ENCODE measurements around the gene RFK. TPM values are rescaled to one million over a fixed set of nuclear protein-coding genes. Genes with fewer than 3 reads are reported as not detected.
A peak's percentile ranks its signal among the peaks of the same experiment; 100 is the strongest.

RFK gene
- total RNA-seq, 2 donors from 2014 or later, result 5.8 to 12.2 TPM

GRCh38 chr9:76359365-76359764, 34.9 kb downstream of the RFK start:
- DNase-seq (ENCODE audit: low spot score in 2 of 2) (no peak), ATAC-seq (no peak)
- H3K9me3 Mint-ChIP-seq, result no peaks in the 10 kb centered on the region
- no peaks in the 10 kb centered on the region for H3K36me3 Mint-ChIP-seq
- no peak overlapping the region for H3K27ac Mint-ChIP-seq

- ATAC-seq (no peak), DNase-seq (ENCODE audit: low spot score in 2 of 2) (no peak)
- no peaks in the 10 kb centered on the region for H3K36me3 Mint-ChIP-seq
- no peaks in the 10 kb centered on the region for H3K9me3 Mint-ChIP-seq
- H3K27ac Mint-ChIP-seq, result no peak overlapping the region
Observed at GRCh38 chr9:76358628-76359280, 35.5 kb downstream of the RFK start.

GRCh38 chr9:76357555-76357954, 36.7 kb downstream of the RFK start:
- DNase-seq (ENCODE audit: low spot score in 2 of 2) (no peak), ATAC-seq (no peak)
- Mint-ChIP-seq H3K9me3 (no peaks in the 10 kb centered on the region), H3K36me3 (no peaks in the 10 kb centered on the region), H3K27ac (no peak overlapping the region)

GRCh38 chr9:76355886-76356285, 38.3 kb downstream of the RFK start:
- Mint-ChIP-seq H3K36me3 (no peaks in the 10 kb centered on the region), H3K9me3 (no peaks in the 10 kb centered on the region), H3K27ac (no peak overlapping the region)
- no peak for DNase-seq (ENCODE audit: low spot score in 2 of 2)
- ATAC-seq, result no peak

- no peak for DNase-seq (ENCODE audit: low spot score in 2 of 2)
- no peaks in the 10 kb centered on the region for H3K9me3 Mint-ChIP-seq
- ATAC-seq, result no peak
Observed at GRCh38 chr9:76354221-76354620, 40.0 kb downstream of the RFK start.

GRCh38 chr9:76353280-76353679, 40.9 kb downstream of the RFK start:
- Mint-ChIP-seq H3K27ac (no peak overlapping the region), H3K9me3 (no peaks in the 10 kb centered on the region), H3K36me3 (no peaks in the 10 kb centered on the region)
- DNase-seq (ENCODE audit: low spot score in 2 of 2) (no peak), ATAC-seq (no peak)

More at GRCh38 chr9:76354221-76354620, 40.0 kb downstream of the RFK start:
- Mint-ChIP-seq H3K36me3 (no peaks in the 10 kb centered on the region), H3K27ac (no peak overlapping the region)

GRCh38 chr9:76352026-76352620, 42.1 kb downstream of the RFK start:
- no peak for DNase-seq (ENCODE audit: low spot score in 2 of 2)
- no peak overlapping the region for H3K27ac Mint-ChIP-seq
- H3K9me3 Mint-ChIP-seq, result no peaks in the 10 kb centered on the region
- ATAC-seq, result no peak
- H3K36me3 Mint-ChIP-seq, result no peaks in the 10 kb centered on the region

GRCh38 chr9:76351006-76351405, 43.2 kb downstream of the RFK start:
- no peak for ATAC-seq
- Mint-ChIP-seq H3K27ac (no peak overlapping the region), H3K9me3 (no peaks in the 10 kb centered on the region), H3K36me3 (no peaks in the 10 kb centered on the region)
- DNase-seq (ENCODE audit: low spot score in 2 of 2), result no peak

- ATAC-seq, result no peak
- Mint-ChIP-seq H3K9me3 (no peaks in the 10 kb centered on the region), H3K36me3 (no peaks in the 10 kb centered on the region), H3K27ac (no peak overlapping the region)
- no peak for DNase-seq (ENCODE audit: low spot score in 2 of 2)
Observed at GRCh38 chr9:76349865-76350264, 44.4 kb downstream of the RFK start.

GRCh38 chr9:76342858-76343257, 51.4 kb downstream of the RFK start:
- ATAC-seq (no peak), DNase-seq (ENCODE audit: low spot score in 2 of 2) (no peak)
- Mint-ChIP-seq H3K27ac (no peak overlapping the region), H3K9me3 (peaks cover 0 to 3% of the 10 kb centered on the region in 2 donors), H3K36me3 (no peaks in the 10 kb centered on the region)

GRCh38 chr9:76342201-76342600, 52.0 kb downstream of the RFK start:
- no peak for DNase-seq (ENCODE audit: low spot score in 2 of 2)
- Mint-ChIP-seq H3K9me3 (peaks cover 0 to 3% of the 10 kb centered on the region in 2 donors), H3K27ac (no peak overlapping the region), H3K36me3 (no peaks in the 10 kb centered on the region)
- no peak for ATAC-seq

GRCh38 chr9:76341616-76342015, 52.6 kb downstream of the RFK start:
- Mint-ChIP-seq H3K27ac (no peak overlapping the region), H3K36me3 (no peaks in the 10 kb centered on the region), H3K9me3 (peaks cover 0 to 3% of the 10 kb centered on the region in 2 donors)
- DNase-seq (ENCODE audit: low spot score in 2 of 2) (no peak), ATAC-seq (no peak)

- DNase-seq (ENCODE audit: low spot score in 2 of 2), result no peak
- no peak for ATAC-seq
- peaks cover 0 to 3% of the 10 kb centered on the region in 2 donors for H3K9me3 Mint-ChIP-seq
- H3K36me3 Mint-ChIP-seq, result no peaks in the 10 kb centered on the region
- no peak overlapping the region for H3K27ac Mint-ChIP-seq
Observed at GRCh38 chr9:76338418-76338817, 55.8 kb downstream of the RFK start.

- Mint-ChIP-seq H3K36me3 (no peaks in the 10 kb centered on the region), H3K9me3 (no peaks in the 10 kb centered on the region), H3K27ac (no peak overlapping the region)
- DNase-seq (ENCODE audit: low spot score in 2 of 2) (no peak), ATAC-seq (peak in 1 of 2 donors; percentile 20)
Observed at GRCh38 chr9:76336027-76336426, 58.2 kb downstream of the RFK start.

Other genes starting within 250 kb of the RFK start
- 1 to 10 TPM; 3.8 to 4.8 TPM for gene GCNT1, start 64.8 kb upstream of the RFK start, total RNA-seq

Data from activated naive CD4-positive, alpha-beta T cell treated with anti-CD3 and anti-CD28 coated beads, Interleukin-2, amount 50 U/mL, for 72 hours (primary cell).